SK-N-DZ (cell line): ENCODE results near the gene COX8C.
"Not testable (repeated sequence)": the region's sequence is repeated elsewhere in the genome, so short reads cannot be mapped to it uniquely, and the experiment has no call there.

Experiments
- DNase-seq: peaks from one replicate; pipeline ENCODE4 v3.0.0-alpha.2; 2015; ENCODE audit warnings: low spot score

COX8C gene

GRCh38 chr14:93320489-93320888 lies 26.5 kb upstream of the COX8C start:
- DNase-seq: no peak

DNA sequence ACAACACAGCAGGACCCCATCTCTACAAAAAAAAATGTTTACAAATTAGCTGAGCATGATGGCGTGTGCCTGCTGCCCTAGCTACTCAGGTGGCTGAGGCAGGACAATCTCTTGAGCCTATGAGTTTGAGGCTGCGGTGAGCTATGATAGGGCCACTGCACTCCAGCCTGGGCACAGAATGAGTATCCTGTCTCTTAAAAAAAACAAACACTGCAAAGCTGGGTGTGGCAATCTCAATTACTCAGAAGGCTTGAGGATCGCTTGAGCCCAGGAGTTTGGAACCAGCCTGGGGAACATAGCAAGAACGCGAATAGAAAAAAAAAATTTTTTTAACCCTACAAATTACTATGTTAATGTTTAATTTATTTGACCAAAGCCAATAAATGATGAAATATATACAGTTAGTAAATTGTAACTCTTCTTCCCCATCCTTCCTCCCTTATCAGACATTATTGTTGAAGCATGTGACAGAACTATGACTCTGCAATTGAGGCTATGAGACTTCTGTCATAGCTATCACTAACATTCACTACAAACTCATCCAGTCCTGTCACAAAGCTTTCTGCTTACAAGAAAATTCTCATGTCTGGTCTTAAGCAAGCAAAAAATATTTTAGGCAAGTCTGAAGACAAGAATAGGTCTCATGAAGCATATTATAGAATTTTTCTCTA lies 23.9 kb upstream of the COX8C start:
- no peak for DNase-seq

DNA sequence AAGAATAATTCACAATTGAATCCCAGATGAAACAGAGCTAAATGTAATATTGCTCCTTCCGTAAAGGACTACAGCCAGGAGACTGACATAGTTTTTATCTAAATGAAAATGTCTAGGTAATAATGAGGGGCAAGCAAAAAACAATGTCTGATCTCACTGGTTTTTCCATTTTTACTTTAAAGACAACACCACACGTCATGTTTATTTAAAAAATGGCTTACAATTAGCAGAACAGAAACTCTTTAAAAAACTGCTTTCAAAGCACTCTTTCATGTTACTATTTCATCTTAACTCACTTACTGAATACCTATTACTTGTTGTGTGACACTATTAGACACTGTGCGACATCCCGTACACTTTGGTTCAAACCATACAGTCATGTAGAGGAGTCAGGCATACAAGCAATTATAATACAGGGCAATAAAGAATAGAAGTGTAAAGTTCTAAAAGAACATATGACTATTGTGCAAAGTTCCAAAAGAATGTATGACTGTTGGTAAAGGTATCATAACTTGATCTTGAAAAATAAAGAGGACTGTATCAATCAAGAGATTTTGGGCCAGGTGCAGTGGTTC lies 23.3 kb upstream of the COX8C start:
- no peak for DNase-seq

- DNase-seq: no peak
These were observed 20.8 kb upstream of the COX8C start for GRCh38 chr14:93326196-93326595.

- DNase-seq: no peak
These were observed 18.4 kb upstream of the COX8C start for GRCh38 chr14:93328546-93328945.

- DNase-seq: no peak
These were observed 16.9 kb upstream of the COX8C start for GRCh38 chr14:93329965-93330608.

GRCh38 chr14:93330609-93331000 lies 16.4 kb upstream of the COX8C start:
- no peak for DNase-seq

DNA sequence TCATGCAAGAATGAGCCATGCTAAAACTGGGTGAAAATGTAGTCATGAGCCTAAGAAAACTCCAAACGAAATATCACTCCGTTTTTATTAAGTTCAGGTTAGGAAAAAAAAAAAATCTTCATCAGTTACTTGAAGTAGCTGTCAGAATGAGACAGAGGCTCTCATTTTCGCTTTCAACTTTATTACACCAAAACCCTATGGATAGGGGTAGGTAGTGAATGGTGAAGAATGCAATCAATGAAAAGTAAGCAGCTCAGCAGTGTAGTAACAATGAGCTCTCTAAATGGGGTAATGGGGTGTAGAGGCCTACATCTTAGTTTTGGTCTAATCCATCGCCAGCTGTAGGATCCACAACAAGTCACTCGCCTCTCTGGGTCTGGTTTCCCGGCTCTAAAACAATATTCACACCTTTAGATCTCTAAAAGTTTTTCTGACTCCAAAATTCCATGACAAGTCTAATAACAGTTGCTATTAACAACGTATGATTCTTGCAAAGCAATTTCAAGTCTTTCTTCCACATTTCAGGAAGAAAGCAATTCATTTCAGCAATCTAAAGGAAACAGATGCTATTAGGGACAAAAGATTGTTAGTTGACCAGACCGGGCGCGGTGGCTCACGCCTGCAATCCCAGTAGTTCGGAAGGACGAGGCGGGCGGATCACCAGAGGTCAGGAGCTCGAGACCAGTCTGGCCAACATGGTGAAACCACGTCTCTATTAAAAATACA lies 15.8 kb upstream of the COX8C start:
- no peak for DNase-seq

GRCh38 chr14:93331728-93332396 lies 15.1 kb upstream of the COX8C start:
- DNase-seq: peak; percentile 1

DNA sequence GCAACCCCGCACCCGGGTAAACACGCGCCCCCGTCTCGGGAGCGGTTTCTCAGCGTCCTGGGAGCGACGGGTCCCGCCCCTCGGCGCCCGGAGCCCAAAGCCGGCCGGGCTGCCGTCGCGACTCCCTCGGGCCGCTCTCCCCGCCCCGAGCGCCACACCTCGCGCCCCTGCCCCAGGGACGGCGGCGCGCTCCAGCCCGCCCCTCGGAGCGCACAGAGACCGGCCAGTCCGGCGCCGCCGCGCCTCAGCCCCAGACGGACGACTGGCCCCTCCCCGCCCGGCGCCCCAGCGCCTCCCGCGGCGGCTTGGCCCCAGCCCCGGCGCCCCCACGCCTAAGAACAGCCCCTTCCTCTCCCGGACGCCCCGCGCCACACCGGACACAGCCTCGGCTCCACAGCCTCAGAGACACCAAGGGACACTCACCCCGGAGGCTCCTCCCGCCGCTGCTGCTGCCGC lies 14.6 kb upstream of the COX8C start:
- peak; percentile 24 for DNase-seq

- peak; percentile 89 for DNase-seq
These were observed 13.9 kb upstream of the COX8C start, which contains the start of gene BTBD7 for GRCh38 chr14:93332853-93333630. Gene BTBD7 (minus strand): TSS chr14:93333036. CDS start chr14:93296051, 36,985 bp downstream.

- DNase-seq: no peak
These were observed 13.3 kb upstream of the COX8C start for GRCh38 chr14:93333631-93334103.

DNA sequence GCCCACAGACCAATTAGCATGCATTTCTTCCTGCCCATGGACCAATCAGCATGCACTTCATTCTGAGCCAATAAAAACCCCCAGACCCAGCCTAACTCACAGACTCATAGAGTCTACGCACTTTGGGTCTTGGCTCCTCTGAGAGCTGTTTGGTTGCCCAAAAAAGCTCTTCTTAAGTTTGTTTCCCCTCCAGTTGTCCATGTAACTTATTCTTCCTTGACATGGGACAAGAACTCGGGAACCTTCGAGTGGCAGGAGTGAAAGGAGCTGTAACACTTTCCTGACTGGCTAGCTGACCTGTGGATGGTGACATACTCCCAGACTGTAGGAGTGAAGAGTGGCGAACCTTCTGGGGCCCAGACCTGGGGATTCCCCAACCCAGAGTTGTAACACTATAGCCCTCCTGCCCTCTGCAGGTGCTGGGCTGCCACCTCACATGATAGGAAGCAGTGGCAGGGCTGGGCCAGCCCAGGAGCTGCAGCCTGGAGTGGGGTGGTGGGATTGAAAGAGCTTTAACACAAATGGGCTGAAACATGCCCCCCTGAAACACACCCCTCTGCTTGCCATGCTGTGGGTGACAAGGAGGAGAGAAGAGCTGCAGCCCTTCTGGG lies 9.7 kb upstream of the COX8C start:
- DNase-seq: no peak

DNA sequence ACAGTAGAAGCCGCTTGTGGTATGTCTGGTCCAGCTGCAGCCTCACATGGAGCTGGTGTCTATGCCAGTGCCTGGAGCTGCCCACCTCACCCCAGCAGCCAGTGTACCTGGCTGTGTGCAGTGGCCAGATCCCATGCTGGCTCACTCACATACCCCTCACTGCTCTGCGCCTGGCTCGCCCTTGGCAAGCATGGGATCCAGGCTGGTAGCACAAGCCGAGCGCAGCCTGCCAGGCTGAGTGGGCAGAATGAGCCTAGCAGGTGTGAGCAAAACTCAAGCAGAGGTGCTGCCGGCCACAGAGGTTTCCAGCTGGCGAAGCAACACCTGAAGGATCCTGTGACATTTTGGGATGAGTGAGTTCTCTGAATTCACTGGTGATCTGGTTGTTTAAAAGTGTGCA lies 9.1 kb upstream of the COX8C start:
- no peak for DNase-seq

GRCh38 chr14:93343266-93343665 lies 3.7 kb upstream of the COX8C start:
- DNase-seq: no peak

GRCh38 chr14:93343797-93344196 lies 3.2 kb upstream of the COX8C start:
- DNase-seq: no peak

DNA sequence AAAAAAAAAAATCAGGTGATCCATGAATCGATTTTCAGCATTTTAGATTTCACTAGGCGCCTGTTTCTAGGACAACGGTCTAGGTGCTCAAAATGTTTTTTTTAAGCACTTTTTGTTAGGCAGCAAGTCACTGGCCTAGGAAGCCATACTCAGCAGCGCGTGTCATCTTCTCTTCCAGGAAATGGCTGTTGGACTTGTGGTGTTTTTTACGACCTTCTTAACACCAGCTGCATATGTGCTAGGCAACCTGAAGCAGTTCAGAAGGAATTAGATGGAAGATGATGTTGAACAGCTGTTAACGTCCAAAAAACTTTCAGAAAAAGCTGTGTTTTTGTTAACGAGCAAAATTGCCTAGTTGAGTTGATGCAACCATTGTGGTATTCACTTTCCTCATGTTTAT lies 868 bp downstream of the COX8C start:
- DNase-seq: no peak

- DNase-seq: no peak
These were observed 1.3 kb downstream of the COX8C start for GRCh38 chr14:93348292-93348691.

DNA sequence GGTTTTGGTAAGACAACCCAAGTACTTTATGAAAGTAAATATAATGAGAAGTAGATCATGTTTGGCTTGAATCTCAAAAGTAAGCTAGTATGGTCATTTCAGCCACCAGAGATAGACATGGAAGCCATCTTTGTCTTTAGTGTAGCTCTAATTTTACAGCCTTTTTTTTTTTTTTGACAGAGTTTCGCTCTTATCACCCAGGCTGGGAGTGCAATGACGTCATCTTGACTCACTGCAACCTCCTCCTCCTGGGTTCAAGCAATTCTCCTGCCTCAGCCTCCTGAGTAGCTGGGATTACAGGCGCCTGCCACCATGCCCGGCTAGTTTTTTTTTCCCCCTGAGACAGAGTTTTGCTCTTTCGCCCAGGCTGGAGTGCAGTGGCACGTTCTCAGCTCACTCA lies 7.9 kb downstream of the COX8C start:
- not testable (repeated sequence) for DNase-seq

- no peak for DNase-seq
These were observed 22.2 kb downstream of the COX8C start for GRCh38 chr14:93368996-93369712.
